Left ventricle myocardium inferior (tissue), 1 donor: Measurements from ENCODE around the gene ENDOU. TPM values are rescaled to one million over a fixed set of nuclear protein-coding genes. Genes with fewer than 3 reads are reported as not detected.

ENCODE experiments used
- DNase-seq: peaks from one replicate; pipeline ENCODE4 v3.0.0-alpha.2; 2020
- H3K27ac ChIP-seq: fragments of 200-600 bp; replicated peaks from 2 replicates; pipeline ENCODE4 v1.8.0; 2021
- H3K27me3 ChIP-seq: fragments of 200-600 bp; 2 replicates; pipeline ENCODE4 v1.8.0; 2021; ENCODE audit warnings: low read depth
- H3K36me3 ChIP-seq: fragments of 200-600 bp; 2 replicates; pipeline ENCODE4 v1.8.0; 2021
- H3K4me1 ChIP-seq: fragments of 200-600 bp; 2 replicates; pipeline ENCODE4 v1.8.0; 2021
- H3K4me3 ChIP-seq: fragments of 200-600 bp; 2 replicates; pipeline ENCODE4 v1.8.0; 2021; ENCODE audit warnings: mild to moderate bottlenecking, moderate library complexity
- H3K9me3 ChIP-seq: fragments of 200-600 bp; replicated peaks from 2 replicates; pipeline ENCODE4 v1.8.0; 2021
- intact Hi-C: fragments of 100-400 bp; cut with micrococcal nuclease; formaldehyde crosslinking; loops from one replicate; pipeline ENCODE4 v1.11.0; 2022
- total RNA-seq: library from RNA; stranded (reverse); fragmentation: NEBNext Ultra II Directional; extraction: Animal tissue kit (Norgen Biotek cat#: 25700); gene quantifications from one replicate; pipeline ENCODE4 v1.2.1, GENCODE V29; 2021
- TF ChIP-seq, protein P1 (sequence below): fragments of 200-600 bp; IDR thresholded peaks from 2 replicates; pipeline ENCODE4 v1.8.0; 2021; ENCODE audit warnings: antibody characterized with exemption, mild to moderate bottlenecking, borderline replicate concordance
- donor health status: DM: no; HTN: yes; CAD: no; lungs with severe emphysema.

ENDOU gene
- total RNA-seq, 1 donor from 2014 or later, result 0.49 TPM

- TF ChIP-seq, protein P1, sequence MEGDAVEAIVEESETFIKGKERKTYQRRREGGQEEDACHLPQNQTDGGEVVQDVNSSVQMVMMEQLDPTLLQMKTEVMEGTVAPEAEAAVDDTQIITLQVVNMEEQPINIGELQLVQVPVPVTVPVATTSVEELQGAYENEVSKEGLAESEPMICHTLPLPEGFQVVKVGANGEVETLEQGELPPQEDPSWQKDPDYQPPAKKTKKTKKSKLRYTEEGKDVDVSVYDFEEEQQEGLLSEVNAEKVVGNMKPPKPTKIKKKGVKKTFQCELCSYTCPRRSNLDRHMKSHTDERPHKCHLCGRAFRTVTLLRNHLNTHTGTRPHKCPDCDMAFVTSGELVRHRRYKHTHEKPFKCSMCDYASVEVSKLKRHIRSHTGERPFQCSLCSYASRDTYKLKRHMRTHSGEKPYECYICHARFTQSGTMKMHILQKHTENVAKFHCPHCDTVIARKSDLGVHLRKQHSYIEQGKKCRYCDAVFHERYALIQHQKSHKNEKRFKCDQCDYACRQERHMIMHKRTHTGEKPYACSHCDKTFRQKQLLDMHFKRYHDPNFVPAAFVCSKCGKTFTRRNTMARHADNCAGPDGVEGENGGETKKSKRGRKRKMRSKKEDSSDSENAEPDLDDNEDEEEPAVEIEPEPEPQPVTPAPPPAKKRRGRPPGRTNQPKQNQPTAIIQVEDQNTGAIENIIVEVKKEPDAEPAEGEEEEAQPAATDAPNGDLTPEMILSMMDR, result peak; percentile 26
- intact Hi-C loops, result no loop called here
- Histone ChIP-seq H3K27ac (peak overlapping the region; percentile 90), H3K9me3 (no peaks in the 10 kb centered on the region), H3K36me3 (peaks cover 14% of the 10 kb centered on the region), H3K4me3 (peak overlapping the region; percentile 71), H3K27me3 (no peaks in the 10 kb centered on the region), H3K4me1 (peaks cover 76% of the 10 kb centered on the region)
- DNase-seq, result peak; percentile 88
Observed at GRCh38 chr12:47753021-47754001, 28.0 kb upstream of the ENDOU start.

DNA sequence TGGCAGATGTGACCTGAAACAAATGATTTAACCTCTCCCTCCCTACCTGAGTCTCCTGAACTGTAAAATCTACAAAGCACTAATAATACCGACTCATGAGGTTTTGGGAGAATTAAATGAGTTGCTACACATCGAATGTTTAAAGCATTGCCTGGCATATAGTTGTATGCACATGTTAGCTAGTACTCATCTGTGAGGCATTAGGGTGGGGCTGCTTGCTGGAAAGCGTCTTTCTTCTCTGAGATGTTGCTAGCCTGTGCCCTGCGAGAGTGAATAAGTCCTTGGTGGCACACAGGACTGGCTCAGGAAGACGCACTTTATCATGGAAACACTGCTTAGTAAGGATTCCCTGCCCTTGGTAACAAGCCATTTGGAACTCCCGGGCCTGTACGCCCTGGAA, 27.3 kb upstream of the ENDOU start:
- Histone ChIP-seq H3K27me3 (no peaks in the 10 kb centered on the region), H3K4me1 (peaks cover 69% of the 10 kb centered on the region), H3K9me3 (no peaks in the 10 kb centered on the region), H3K27ac (peak overlapping the region; percentile 90), H3K4me3 (peak overlapping the region; percentile 71), H3K36me3 (peaks cover 22% of the 10 kb centered on the region)
- no peak for DNase-seq
- TF ChIP-seq, protein P1, result no peak
- intact Hi-C loops, result no loop called here

DNA sequence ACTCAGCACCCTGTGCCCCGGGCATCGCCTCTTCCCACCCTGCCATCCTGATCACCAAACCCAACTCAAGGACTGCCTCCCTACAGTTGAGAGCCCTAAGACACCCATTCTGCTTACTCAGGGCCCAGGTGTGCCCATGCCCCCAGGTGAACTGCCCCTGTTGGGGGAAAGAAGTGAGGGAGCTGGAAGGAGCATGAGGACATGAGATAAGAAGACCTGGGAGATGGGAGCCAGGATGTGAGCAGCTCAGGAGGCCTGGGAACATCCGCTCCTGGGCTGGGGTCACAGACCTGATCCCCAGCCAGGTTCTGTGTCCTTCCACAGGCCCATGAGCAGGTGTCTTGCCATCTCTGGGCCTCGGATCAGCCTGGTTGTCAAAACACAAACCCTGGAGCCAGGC, 26.8 kb upstream of the ENDOU start:
- Histone ChIP-seq H3K4me1 (peaks cover 64% of the 10 kb centered on the region), H3K4me3 (no peak overlapping the region), H3K27ac (peak overlapping the region; percentile 90), H3K36me3 (peaks cover 25% of the 10 kb centered on the region), H3K9me3 (no peaks in the 10 kb centered on the region), H3K27me3 (no peaks in the 10 kb centered on the region)
- intact Hi-C loops, result no loop called here
- DNase-seq, result no peak
- TF ChIP-seq, protein P1, result no peak

DNA sequence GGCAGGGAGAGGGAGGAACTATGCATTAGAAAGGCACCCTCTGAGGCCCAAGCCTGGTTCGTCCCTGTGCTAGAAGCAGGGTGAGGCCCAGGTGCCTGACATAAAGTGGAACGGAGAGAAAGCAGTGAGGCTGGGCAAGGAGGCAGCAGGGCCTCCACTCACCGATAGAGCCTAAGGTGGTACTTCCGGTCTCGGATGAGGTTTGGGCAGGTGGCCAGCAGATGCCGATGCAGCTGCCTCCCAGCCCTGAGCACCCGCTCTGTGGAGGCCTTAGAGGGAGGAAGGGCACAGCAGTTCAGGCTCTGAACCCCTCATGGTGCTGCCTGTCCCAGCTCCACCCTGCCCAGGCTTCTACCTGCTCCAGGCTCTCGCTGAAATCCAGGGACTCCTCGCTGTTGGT, 26.3 kb upstream of the ENDOU start:
- peak overlapping the region; percentile 90 for H3K27ac ChIP-seq
- no peaks in the 10 kb centered on the region for H3K27me3 ChIP-seq
- H3K4me1 ChIP-seq, result peaks cover 64% of the 10 kb centered on the region
- TF ChIP-seq, protein P1, result no peak
- H3K4me3 ChIP-seq, result no peak overlapping the region
- no peaks in the 10 kb centered on the region for H3K9me3 ChIP-seq
- intact Hi-C loops, result no loop called here
- DNase-seq, result no peak
- H3K36me3 ChIP-seq, result peaks cover 27% of the 10 kb centered on the region

- TF ChIP-seq, protein P1, result no peak
- Histone ChIP-seq H3K36me3 (peaks cover 33% of the 10 kb centered on the region), H3K9me3 (no peaks in the 10 kb centered on the region), H3K4me1 (peaks cover 61% of the 10 kb centered on the region), H3K27me3 (no peaks in the 10 kb centered on the region), H3K27ac (peak overlapping the region; percentile 90), H3K4me3 (no peak overlapping the region)
- intact Hi-C loops, result no loop called here
- DNase-seq, result no peak
Observed at GRCh38 chr12:47750916-47751470, 25.7 kb upstream of the ENDOU start.
